GM10266 (cell line): Measurements from ENCODE around the gene BTRC.

Source experiments
- DNase-seq: peaks from one replicate; pipeline ENCODE4 v3.0.0; 2012; ENCODE audit errors: extremely low spot score
- TF ChIP-seq, protein P1 (sequence below): IDR thresholded peaks from 2 replicates; pipeline ENCODE4 v1.5.1; 2012; ENCODE audit warnings: mild to moderate bottlenecking, low read depth; ENCODE audit not compliant: control insufficient read depth, insufficient read depth; ENCODE audit errors: missing control alignments

BTRC gene

DNA sequence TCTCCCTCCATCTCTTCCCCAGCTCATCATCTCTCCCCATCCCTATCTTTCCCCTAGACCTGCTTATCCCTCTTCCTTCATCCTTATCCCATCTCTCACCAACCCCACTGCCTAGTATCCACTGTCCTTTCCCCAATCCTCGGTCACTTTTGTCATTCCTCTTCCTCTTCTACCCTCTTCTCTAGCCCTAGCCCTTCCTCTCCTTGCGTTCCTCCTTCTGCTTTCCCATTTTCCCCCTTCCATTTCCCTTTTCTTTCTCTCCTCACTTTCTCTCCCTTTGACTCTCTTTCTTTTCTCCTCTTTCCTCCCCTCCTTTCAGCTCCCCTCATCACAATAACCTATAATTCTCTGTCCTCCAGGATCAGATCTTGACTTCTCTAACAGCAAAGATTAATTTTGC, 150.5 kb downstream of the BTRC start:
- TF ChIP-seq, protein P1, sequence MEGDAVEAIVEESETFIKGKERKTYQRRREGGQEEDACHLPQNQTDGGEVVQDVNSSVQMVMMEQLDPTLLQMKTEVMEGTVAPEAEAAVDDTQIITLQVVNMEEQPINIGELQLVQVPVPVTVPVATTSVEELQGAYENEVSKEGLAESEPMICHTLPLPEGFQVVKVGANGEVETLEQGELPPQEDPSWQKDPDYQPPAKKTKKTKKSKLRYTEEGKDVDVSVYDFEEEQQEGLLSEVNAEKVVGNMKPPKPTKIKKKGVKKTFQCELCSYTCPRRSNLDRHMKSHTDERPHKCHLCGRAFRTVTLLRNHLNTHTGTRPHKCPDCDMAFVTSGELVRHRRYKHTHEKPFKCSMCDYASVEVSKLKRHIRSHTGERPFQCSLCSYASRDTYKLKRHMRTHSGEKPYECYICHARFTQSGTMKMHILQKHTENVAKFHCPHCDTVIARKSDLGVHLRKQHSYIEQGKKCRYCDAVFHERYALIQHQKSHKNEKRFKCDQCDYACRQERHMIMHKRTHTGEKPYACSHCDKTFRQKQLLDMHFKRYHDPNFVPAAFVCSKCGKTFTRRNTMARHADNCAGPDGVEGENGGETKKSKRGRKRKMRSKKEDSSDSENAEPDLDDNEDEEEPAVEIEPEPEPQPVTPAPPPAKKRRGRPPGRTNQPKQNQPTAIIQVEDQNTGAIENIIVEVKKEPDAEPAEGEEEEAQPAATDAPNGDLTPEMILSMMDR, result no peak
- DNase-seq, result no peak

DNA sequence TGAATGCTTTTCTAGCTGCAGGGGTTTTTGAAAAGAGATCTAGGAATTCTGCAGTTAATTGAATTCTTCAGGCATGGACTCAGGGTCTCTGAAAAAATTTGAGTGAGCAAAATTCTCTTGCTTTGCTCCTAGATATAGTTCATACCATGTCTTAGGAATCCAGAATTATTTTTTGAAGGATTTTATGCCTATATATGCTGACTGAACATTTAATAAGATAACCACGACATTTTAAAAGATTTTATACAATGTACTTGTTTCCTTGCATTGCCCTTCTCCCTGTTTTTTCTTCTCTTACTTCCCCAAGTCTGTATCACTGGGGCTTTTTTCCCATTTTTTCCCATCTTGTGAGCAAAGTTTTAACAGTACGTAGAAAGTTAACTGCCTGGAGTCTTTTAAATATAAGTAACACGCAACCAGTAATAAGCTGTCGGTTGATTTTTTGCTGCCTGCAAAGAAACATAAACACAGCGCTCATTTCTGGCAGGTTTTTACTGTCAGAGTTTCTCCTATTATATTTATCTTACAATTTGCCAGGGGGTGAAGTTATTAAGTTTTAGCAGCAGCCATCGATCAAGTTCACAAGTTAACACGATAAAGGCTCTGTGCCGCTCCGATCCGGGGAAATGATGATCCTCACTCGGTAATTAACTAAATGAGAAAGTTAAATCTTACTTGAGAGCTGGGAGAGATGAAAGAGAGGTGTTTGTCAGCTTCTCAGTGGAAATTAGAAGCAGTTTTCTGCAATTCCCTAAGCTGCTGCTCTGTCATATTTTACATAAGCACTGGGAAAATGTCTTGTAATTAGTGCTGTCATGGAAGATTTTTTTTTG, 153.1 kb downstream of the BTRC start:
- TF ChIP-seq, protein P1, result no peak
- no peak for DNase-seq

DNA sequence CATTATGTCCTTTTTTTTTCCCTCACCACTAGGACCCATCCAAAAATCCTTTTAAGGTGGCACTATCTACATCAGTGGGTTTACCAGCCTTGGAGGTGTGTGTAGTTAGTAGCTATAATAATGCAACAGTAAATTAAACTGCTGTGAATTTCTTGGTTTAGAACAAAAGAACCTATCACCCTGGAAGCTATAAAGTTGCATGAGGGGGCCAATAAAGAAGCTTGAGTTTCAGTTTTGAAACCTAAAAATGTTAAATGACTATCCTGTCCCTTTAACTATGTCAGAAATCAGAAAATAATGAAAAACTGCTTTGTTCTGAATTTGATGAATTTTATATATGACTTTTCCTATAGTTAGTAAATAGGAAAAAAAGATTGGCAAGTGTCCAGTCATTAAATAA, 153.9 kb downstream of the BTRC start:
- TF ChIP-seq, protein P1, result no peak
- DNase-seq, result no peak

- TF ChIP-seq, protein P1, result no peak
Observed at GRCh38 chr10:101511938-101512337, 158.0 kb downstream of the BTRC start.

DNA sequence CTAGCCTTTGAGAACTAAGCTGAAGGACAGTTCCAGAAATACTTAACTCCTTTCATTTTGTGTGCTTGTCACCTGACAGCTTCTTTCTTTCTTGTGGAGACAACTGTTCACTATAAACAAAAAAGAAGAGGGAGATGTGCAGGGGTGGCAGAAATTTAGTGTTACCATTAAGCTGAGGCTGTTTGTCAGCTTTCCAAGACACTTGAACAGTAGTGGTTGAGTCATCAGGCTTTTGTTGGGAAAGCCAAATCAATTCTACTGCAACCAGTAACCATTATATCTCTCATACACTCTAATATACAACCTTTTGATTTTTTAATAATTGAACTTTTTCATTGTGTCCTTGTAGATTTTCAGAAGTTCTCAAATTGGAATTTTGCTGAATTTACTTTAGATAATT, 158.8 kb downstream of the BTRC start:
- TF ChIP-seq, protein P1, result no peak
- no peak for DNase-seq

More at GRCh38 chr10:101511938-101512337, 158.0 kb downstream of the BTRC start:
- no peak for DNase-seq

- no peak for DNase-seq
- TF ChIP-seq, protein P1, result no peak
Observed at GRCh38 chr10:101513733-101514132, 159.8 kb downstream of the BTRC start.

- TF ChIP-seq, protein P1, result no peak
- no peak for DNase-seq
Observed at GRCh38 chr10:101525848-101526247, 171.9 kb downstream of the BTRC start.
